ENCODE data around the gene COX6A1.
A peak's percentile ranks its signal among the peaks of the same experiment; 100 is the strongest.

Gene COX6A1

GRCh38 chr12:120437735-120438494, at the start of gene COX6A1:
Gene COX6A1 (plus strand): TSS chr12:120438113. CDS start chr12:120438127, 14 bp downstream.
- TF ChIP-seq CTCF (IDR thresholded peaks at IDR 0.05; ENCODE audit: insufficient read depth, low read length, missing control alignments) = no peak
- ChIA-PET CTCF (interaction anchor here (0.7 to 1.4 kb wide), 9 partner anchors 21 to 136 kb away, joined by 3 to 9 read pairs (median 4); partner anchors contain the start of gene SIRT4), POLR2A (interaction anchor here (0.9 kb wide), 1 partner anchor 59 kb away, joined by 3 read pairs; no protein-coding TSS in a partner anchor)
- peak; percentile 73 for DNase-seq (ENCODE audit: low read depth, low spot score)
- peak within 1 kb of the TSS; percentile 91 for H3K4me3 ChIP-seq (ENCODE audit: low read depth, low read length)

DNA sequence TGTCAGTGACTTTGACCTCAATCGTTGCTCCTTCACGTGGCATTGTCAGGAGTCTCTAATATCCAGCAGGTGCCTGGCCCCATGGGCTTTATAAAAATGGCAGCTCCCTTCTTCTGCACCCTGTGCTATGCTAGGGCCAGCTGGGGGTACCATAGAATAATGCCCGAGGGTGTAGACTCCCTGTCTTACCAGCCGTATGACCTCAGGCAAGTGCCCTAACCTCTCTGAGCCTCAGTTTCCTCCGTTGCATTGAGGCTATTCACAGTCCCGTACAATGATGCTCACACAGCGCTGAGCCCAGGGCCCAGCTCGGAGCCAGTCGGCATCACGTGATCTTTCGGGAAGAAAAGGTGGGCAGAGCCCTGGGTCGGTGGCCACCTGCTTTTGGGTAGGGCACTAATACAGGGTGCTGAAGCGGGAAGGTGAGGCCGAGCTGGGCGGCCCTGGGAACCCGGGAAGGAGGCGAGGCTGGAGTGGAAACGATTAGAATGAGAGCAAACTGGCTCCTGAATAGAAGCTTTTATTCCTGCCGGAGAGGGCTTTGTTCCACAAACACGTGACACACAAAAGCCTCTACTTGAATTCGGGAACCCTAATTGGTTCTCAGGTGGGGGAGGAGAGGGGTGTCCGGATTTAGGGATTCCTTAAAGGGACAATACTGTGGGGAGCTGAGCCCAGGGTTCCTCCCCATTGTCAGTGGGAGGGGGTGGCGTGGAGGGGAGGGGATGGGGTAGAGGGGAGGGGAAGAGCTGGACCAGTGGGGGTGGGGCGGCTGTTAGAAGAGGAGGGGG, 49.0 kb upstream of the COX6A1 start:
- POLR2A ChIA-PET = no interaction called here
- no peak overlapping the region for H3K4me3 ChIP-seq (ENCODE audit: low read depth, low read length)
- no peak for DNase-seq (ENCODE audit: low read depth, low spot score)
- TF ChIP-seq CTCF (IDR thresholded peaks at IDR 0.05; ENCODE audit: insufficient read depth, low read length, missing control alignments) = no peak
- CTCF ChIA-PET = interaction anchor here (1.4 kb wide), 1 partner anchor 14 kb away, joined by 5 read pairs; no protein-coding TSS in a partner anchor

GRCh38 chr12:120390540-120391120, 47.3 kb upstream of the COX6A1 start:
- DNase-seq (ENCODE audit: low read depth, low spot score) = no peak
- TF ChIP-seq CTCF (IDR thresholded peaks at IDR 0.05; ENCODE audit: insufficient read depth, low read length, missing control alignments) = no peak
- CTCF ChIA-PET = no interaction called here
- H3K4me3 ChIP-seq (ENCODE audit: low read depth, low read length) = no peak overlapping the region
- POLR2A ChIA-PET = no interaction called here

GRCh38 chr12:120394483-120395367, 43.2 kb upstream of the COX6A1 start:
- CTCF ChIA-PET = interaction anchor here (1.4 kb wide), 1 partner anchor 35 kb away, joined by 4 read pairs; no protein-coding TSS in a partner anchor
- DNase-seq (ENCODE audit: low read depth, low spot score) = no peak
- no peak for TF ChIP-seq CTCF (IDR thresholded peaks at IDR 0.05; ENCODE audit: insufficient read depth, low read length, missing control alignments)
- POLR2A ChIA-PET = no interaction called here
- H3K4me3 ChIP-seq (ENCODE audit: low read depth, low read length) = no peak overlapping the region

- TF ChIP-seq CTCF (IDR thresholded peaks at IDR 0.05; ENCODE audit: insufficient read depth, low read length, missing control alignments) = no peak
- POLR2A ChIA-PET = no interaction called here
- CTCF ChIA-PET = no interaction called here
- DNase-seq (ENCODE audit: low read depth, low spot score) = no peak
- H3K4me3 ChIP-seq (ENCODE audit: low read depth, low read length) = no peak overlapping the region
Measured at GRCh38 chr12:120397824-120398540, 39.9 kb upstream of the COX6A1 start.

Data from AG04449 (cell line).